Measurements from ENCODE around the gene CRISPLD2. TPM values are rescaled to one million over a fixed set of nuclear protein-coding genes. Genes with fewer than 3 reads are reported as not detected.

The CRISPLD2 gene
- total RNA-seq, 1 experiment from 2014 or later = 6.5 TPM

GRCh38 chr16:84942786-84943185 is 123.0 kb downstream of the CRISPLD2 start:
- no peak for DNase-seq
- H3K36me3 Mint-ChIP-seq (ENCODE audit: insufficient read depth, unreplicated experiment) = no peaks in the 10 kb centered on the region
- H3K4me1 Mint-ChIP-seq (ENCODE audit: low read depth, unreplicated experiment) = no peaks in the 10 kb centered on the region
- no peak overlapping the region for H3K27ac Mint-ChIP-seq (ENCODE audit: unreplicated experiment)
- H3K4me3 Mint-ChIP-seq (ENCODE audit: low read depth, unreplicated experiment) = no peak overlapping the region
- peaks cover 3% of the 10 kb centered on the region for H3K9me3 Mint-ChIP-seq (ENCODE audit: low read depth, unreplicated experiment)
- intact Hi-C loops (cut with micrococcal nuclease; ENCODE audit: unreplicated experiment) = no loop called here
- TF ChIP-seq CTCF (IDR thresholded peaks at IDR 0.05; ENCODE audit: unreplicated experiment) = no peak
- peaks cover 60% of the 10 kb centered on the region for H3K27me3 Mint-ChIP-seq (ENCODE audit: unreplicated experiment)
- CTCF ChIA-PET = interaction anchor here (0.7 to 1.1 kb wide), 2 partner anchors 11 to 963 kb away, joined by 6 to 7 read pairs; no protein-coding TSS in a partner anchor
- no TSS peak for BruUV-seq (replicated peaks)

- TF ChIP-seq CTCF (IDR thresholded peaks at IDR 0.05; ENCODE audit: unreplicated experiment) = no peak
- DNase-seq = no peak
- Mint-ChIP-seq H3K27me3 (ENCODE audit: unreplicated experiment) (peaks cover 60% of the 10 kb centered on the region), H3K4me1 (ENCODE audit: low read depth, unreplicated experiment) (no peaks in the 10 kb centered on the region), H3K27ac (ENCODE audit: unreplicated experiment) (no peak overlapping the region), H3K4me3 (ENCODE audit: low read depth, unreplicated experiment) (no peak overlapping the region), H3K36me3 (ENCODE audit: insufficient read depth, unreplicated experiment) (no peaks in the 10 kb centered on the region), H3K9me3 (ENCODE audit: low read depth, unreplicated experiment) (peaks cover 3% of the 10 kb centered on the region)
- CTCF ChIA-PET = no interaction called here
- intact Hi-C loops (cut with micrococcal nuclease; ENCODE audit: unreplicated experiment) = no loop called here
- no TSS peak for BruUV-seq (replicated peaks)
Observed at GRCh38 chr16:84943620-84944019, 123.8 kb downstream of the CRISPLD2 start.

- Mint-ChIP-seq H3K27ac (ENCODE audit: unreplicated experiment) (no peak overlapping the region), H3K27me3 (ENCODE audit: unreplicated experiment) (peaks cover 34% of the 10 kb centered on the region), H3K4me3 (ENCODE audit: low read depth, unreplicated experiment) (no peak overlapping the region), H3K4me1 (ENCODE audit: low read depth, unreplicated experiment) (no peaks in the 10 kb centered on the region), H3K9me3 (ENCODE audit: low read depth, unreplicated experiment) (peaks cover 3% of the 10 kb centered on the region), H3K36me3 (ENCODE audit: insufficient read depth, unreplicated experiment) (no peaks in the 10 kb centered on the region)
- BruUV-seq (replicated peaks) = no TSS peak
- DNase-seq = no peak
- intact Hi-C loops (cut with micrococcal nuclease; ENCODE audit: unreplicated experiment) = no loop called here
- CTCF ChIA-PET = no interaction called here
- TF ChIP-seq CTCF (IDR thresholded peaks at IDR 0.05; ENCODE audit: unreplicated experiment) = no peak
Observed at GRCh38 chr16:84947022-84947421, 127.2 kb downstream of the CRISPLD2 start.

- Mint-ChIP-seq H3K27me3 (ENCODE audit: unreplicated experiment) (peaks cover 23% of the 10 kb centered on the region), H3K4me1 (ENCODE audit: low read depth, unreplicated experiment) (no peaks in the 10 kb centered on the region), H3K27ac (ENCODE audit: unreplicated experiment) (no peak overlapping the region), H3K9me3 (ENCODE audit: low read depth, unreplicated experiment) (no peaks in the 10 kb centered on the region), H3K4me3 (ENCODE audit: low read depth, unreplicated experiment) (no peak overlapping the region), H3K36me3 (ENCODE audit: insufficient read depth, unreplicated experiment) (no peaks in the 10 kb centered on the region)
- no TSS peak for BruUV-seq (replicated peaks)
- CTCF ChIA-PET = interaction anchor here (0.7 kb wide), 1 partner anchor 152 kb away, joined by 3 read pairs; no protein-coding TSS in a partner anchor
- intact Hi-C loops (cut with micrococcal nuclease; ENCODE audit: unreplicated experiment) = no loop called here
- TF ChIP-seq CTCF (IDR thresholded peaks at IDR 0.05; ENCODE audit: unreplicated experiment) = no peak
- DNase-seq = no peak
Observed at GRCh38 chr16:84947996-84948850, 128.4 kb downstream of the CRISPLD2 start.

All from Calu3 (cell line).